ENCODE data around the gene GABRR3. TPM values are rescaled to one million over a fixed set of nuclear protein-coding genes. Genes with fewer than 3 reads are reported as not detected.

GABRR3 gene
- total RNA-seq, 1 experiment from 2014 or later, result not detected

DNA sequence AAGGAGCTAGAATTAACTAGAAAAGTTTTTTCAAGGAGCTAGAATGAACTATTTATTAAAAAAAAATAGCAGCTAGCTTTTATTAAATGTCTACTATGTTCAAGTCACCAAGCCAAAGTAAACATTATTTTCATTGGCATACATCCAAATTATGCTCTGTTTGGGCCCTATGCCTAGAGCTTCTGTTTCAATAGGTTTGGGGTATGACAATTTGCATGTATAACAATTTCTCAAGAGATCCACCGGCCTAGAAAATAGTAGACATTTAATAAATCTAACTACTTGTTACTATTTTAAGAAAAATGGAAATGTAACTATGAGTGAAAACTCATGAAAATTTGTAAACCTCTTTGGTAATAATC, 8.0 kb downstream of the GABRR3 start:
- no peaks in the 10 kb centered on the region for H3K36me3 ChIP-seq (ENCODE audit: low read depth, low read length)
- H3K4me2 ChIP-seq (ENCODE audit: low read length), result no peak overlapping the region
- no peaks in the 10 kb centered on the region for H3K9me3 ChIP-seq (ENCODE audit: low read length)
- no peaks in the 10 kb centered on the region for H3F3A ChIP-seq (ENCODE audit: low read length, unreplicated experiment)
- DNase-seq (no peak), ATAC-seq (no peak)
- no peak overlapping the region for H3K27ac ChIP-seq (ENCODE audit: low read length)
- H4K20me1 ChIP-seq (ENCODE audit: low read length), result no peaks in the 10 kb centered on the region
- H3K27me3 ChIP-seq (ENCODE audit: low read length), result peaks cover 14% of the 10 kb centered on the region
- no TSS peak for BruUV-seq (replicated peaks)
- no peak overlapping the region for H2AFZ ChIP-seq (ENCODE audit: low read length)
- TF ChIP-seq, protein P1, sequence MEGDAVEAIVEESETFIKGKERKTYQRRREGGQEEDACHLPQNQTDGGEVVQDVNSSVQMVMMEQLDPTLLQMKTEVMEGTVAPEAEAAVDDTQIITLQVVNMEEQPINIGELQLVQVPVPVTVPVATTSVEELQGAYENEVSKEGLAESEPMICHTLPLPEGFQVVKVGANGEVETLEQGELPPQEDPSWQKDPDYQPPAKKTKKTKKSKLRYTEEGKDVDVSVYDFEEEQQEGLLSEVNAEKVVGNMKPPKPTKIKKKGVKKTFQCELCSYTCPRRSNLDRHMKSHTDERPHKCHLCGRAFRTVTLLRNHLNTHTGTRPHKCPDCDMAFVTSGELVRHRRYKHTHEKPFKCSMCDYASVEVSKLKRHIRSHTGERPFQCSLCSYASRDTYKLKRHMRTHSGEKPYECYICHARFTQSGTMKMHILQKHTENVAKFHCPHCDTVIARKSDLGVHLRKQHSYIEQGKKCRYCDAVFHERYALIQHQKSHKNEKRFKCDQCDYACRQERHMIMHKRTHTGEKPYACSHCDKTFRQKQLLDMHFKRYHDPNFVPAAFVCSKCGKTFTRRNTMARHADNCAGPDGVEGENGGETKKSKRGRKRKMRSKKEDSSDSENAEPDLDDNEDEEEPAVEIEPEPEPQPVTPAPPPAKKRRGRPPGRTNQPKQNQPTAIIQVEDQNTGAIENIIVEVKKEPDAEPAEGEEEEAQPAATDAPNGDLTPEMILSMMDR (conservative IDR thresholded peaks at IDR 0.05; ENCODE audit: low read depth, low read length), result no peak
- no peak for TF ChIP-seq EZH2 (IDR thresholded peaks at IDR 0.05; ENCODE audit: low read length, unreplicated experiment)
- TF ChIP-seq EZH2phosphoT487 (IDR thresholded peaks at IDR 0.05; ENCODE audit: borderline replicate concordance, low read length), result no peak
- POLR2A ChIA-PET (ENCODE audit: unreplicated experiment), result no interaction called here
- H3K4me1 ChIP-seq (ENCODE audit: insufficient read depth, low read length), result no peaks in the 10 kb centered on the region
- CTCF ChIA-PET, result no interaction called here
- intact Hi-C loops (cut with micrococcal nuclease), result no loop called here
- H3K9ac ChIP-seq (ENCODE audit: low read length), result no peak overlapping the region
- H3K79me2 ChIP-seq (ENCODE audit: low read length), result no peaks in the 10 kb centered on the region
- H3K4me3 ChIP-seq (ENCODE audit: low read length), result no peak overlapping the region
- no peaks in the 10 kb centered on the region for H3K9me2 ChIP-seq (replicated peaks; ENCODE audit: low read length)

DNA sequence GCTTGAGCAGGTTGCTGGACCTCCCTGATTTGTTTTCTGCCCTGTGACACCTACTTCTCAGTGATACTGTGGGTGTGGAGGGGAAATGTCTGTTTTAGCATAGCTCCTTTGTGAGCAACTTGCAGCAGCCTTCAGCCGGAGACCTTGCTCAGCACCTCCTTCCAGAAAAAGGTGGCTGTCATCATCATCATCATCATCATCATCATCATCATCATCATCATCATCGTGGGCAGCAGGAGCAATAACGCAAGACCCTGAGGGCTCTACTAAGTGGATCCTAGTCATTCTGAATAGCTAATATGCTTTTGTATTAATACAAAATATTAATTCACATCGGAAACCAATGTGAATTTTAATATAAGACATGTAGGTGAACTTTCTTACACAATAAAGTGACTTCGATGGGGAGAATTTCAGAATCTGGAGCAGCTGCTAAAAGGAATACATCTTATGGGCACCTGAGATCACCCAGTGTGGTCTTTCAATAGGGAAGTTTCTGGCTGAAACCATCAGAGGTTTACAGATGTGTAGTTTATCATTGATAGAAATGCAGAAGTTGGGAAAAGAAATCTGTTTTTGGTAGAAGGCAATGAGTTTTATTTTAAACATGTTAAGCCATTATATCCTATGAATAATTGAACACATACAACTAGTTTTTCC, 8.6 kb downstream of the GABRR3 start:
- no TSS peak for BruUV-seq (replicated peaks)
- TF ChIP-seq, protein P1 (conservative IDR thresholded peaks at IDR 0.05; ENCODE audit: low read depth, low read length), result no peak
- TF ChIP-seq EZH2 (IDR thresholded peaks at IDR 0.05; ENCODE audit: low read length, unreplicated experiment), result no peak
- TF ChIP-seq EZH2phosphoT487 (IDR thresholded peaks at IDR 0.05; ENCODE audit: borderline replicate concordance, low read length), result no peak
- DNase-seq (no peak), ATAC-seq (no peak)
- no peaks in the 10 kb centered on the region for H3K79me2 ChIP-seq (ENCODE audit: low read length)
- intact Hi-C loops (cut with micrococcal nuclease), result no loop called here
- no peaks in the 10 kb centered on the region for H3K9me3 ChIP-seq (ENCODE audit: low read length)
- no peak overlapping the region for H2AFZ ChIP-seq (ENCODE audit: low read length)
- no peak overlapping the region for H3K4me3 ChIP-seq (ENCODE audit: low read length)
- H4K20me1 ChIP-seq (ENCODE audit: low read length), result no peaks in the 10 kb centered on the region
- no peaks in the 10 kb centered on the region for H3K4me1 ChIP-seq (ENCODE audit: insufficient read depth, low read length)
- H3K9ac ChIP-seq (ENCODE audit: low read length), result no peak overlapping the region
- peaks cover 14% of the 10 kb centered on the region for H3K27me3 ChIP-seq (ENCODE audit: low read length)
- no peaks in the 10 kb centered on the region for H3K9me2 ChIP-seq (replicated peaks; ENCODE audit: low read length)
- ChIA-PET CTCF (no interaction called here), POLR2A (ENCODE audit: unreplicated experiment) (no interaction called here)
- no peak overlapping the region for H3K4me2 ChIP-seq (ENCODE audit: low read length)
- no peaks in the 10 kb centered on the region for H3K36me3 ChIP-seq (ENCODE audit: low read depth, low read length)
- H3F3A ChIP-seq (ENCODE audit: low read length, unreplicated experiment), result no peaks in the 10 kb centered on the region
- no peak overlapping the region for H3K27ac ChIP-seq (ENCODE audit: low read length)

DNA sequence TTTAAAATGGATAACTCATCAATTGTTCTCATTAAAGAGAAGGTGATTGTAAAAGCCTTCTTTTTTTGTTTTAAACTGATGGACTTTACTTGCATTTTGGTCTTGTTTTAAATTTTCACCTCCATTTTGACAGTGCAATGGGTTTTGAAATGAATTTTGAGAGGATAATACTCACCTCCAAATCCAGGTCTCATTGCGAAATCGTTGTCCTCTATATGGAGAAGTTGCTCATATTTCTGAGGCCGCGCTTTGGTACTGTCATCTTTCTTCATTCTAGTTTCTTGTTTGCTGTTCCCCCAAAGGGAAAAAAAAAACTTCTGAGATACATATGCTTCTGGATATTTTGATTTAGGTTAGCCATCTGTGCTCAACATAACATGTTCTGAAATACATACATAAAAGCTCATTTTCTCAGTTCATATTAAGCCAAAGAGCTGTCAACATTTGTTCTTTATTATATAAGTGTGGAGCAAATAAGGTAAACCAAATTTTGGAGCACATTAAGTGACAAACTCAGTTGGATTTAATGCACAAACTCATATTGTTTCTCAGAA, 9.6 kb downstream of the GABRR3 start:
- ATAC-seq, result no peak
- no TSS peak for BruUV-seq (replicated peaks)
- no peak overlapping the region for H3K4me2 ChIP-seq (ENCODE audit: low read length)
- intact Hi-C loops (cut with micrococcal nuclease), result no loop called here
- TF ChIP-seq EZH2phosphoT487 (IDR thresholded peaks at IDR 0.05; ENCODE audit: borderline replicate concordance, low read length) (no peak), EZH2 (IDR thresholded peaks at IDR 0.05; ENCODE audit: low read length, unreplicated experiment) (no peak)
- TF ChIP-seq, protein P1 (conservative IDR thresholded peaks at IDR 0.05; ENCODE audit: low read depth, low read length), result no peak
- H3K4me3 ChIP-seq (ENCODE audit: low read length), result no peak overlapping the region
- no peaks in the 10 kb centered on the region for H4K20me1 ChIP-seq (ENCODE audit: low read length)
- no peaks in the 10 kb centered on the region for H3K36me3 ChIP-seq (ENCODE audit: low read depth, low read length)
- H2AFZ ChIP-seq (ENCODE audit: low read length), result no peak overlapping the region
- ChIA-PET POLR2A (ENCODE audit: unreplicated experiment) (no interaction called here), CTCF (no interaction called here)
- no peak overlapping the region for H3K27ac ChIP-seq (ENCODE audit: low read length)
- H3K79me2 ChIP-seq (ENCODE audit: low read length), result no peaks in the 10 kb centered on the region
- H3K4me1 ChIP-seq (ENCODE audit: insufficient read depth, low read length), result no peaks in the 10 kb centered on the region
- H3K9ac ChIP-seq (ENCODE audit: low read length), result no peak overlapping the region
- no peaks in the 10 kb centered on the region for H3K9me3 ChIP-seq (ENCODE audit: low read length)
- DNase-seq, result no peak
- peaks cover 14% of the 10 kb centered on the region for H3K27me3 ChIP-seq (ENCODE audit: low read length)
- no peaks in the 10 kb centered on the region for H3K9me2 ChIP-seq (replicated peaks; ENCODE audit: low read length)
- no peaks in the 10 kb centered on the region for H3F3A ChIP-seq (ENCODE audit: low read length, unreplicated experiment)

All from PC-3 (cell line).